ENCODE results near the gene BDKRB2.

BDKRB2 gene

GRCh38 chr14:96201965-96202364 lies 2.7 kb upstream of the BDKRB2 start:
- DNase-seq, result no peak

- no peak for DNase-seq
Observed at GRCh38 chr14:96202441-96203094, 2.1 kb upstream of the BDKRB2 start.

- no peak for DNase-seq
Observed at GRCh38 chr14:96203116-96203515, 1.5 kb upstream of the BDKRB2 start.

DNA sequence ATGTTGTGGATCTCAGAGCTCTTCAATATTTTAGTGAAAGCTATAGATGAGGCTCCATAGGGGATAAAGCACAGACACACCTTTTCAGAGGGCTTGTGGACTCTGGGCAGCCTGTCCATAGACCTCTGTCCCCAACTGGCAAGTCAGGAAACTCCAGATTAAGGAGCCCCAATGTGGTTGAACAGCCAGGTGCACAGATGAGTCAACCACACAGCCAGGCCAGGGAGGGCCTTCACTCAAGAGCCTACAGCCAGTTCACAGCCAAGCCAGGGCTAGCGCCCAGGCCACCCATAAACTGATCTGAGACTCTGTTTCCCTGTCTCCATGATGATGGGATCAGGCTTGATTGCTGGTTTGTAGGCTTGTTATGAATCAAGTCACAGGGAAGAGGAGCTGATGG lies 1.0 kb upstream of the BDKRB2 start:
- no peak for DNase-seq

GRCh38 chr14:96205059-96205977 lies 679 bp downstream of the BDKRB2 start:
- DNase-seq, result no peak

- no peak for DNase-seq
Observed at GRCh38 chr14:96205978-96206360, 1.3 kb downstream of the BDKRB2 start.

- DNase-seq, result no peak
Observed at GRCh38 chr14:96206461-96206860, 1.8 kb downstream of the BDKRB2 start.

- no peak for DNase-seq
Observed at GRCh38 chr14:96207686-96208085, 3.0 kb downstream of the BDKRB2 start.

DNA sequence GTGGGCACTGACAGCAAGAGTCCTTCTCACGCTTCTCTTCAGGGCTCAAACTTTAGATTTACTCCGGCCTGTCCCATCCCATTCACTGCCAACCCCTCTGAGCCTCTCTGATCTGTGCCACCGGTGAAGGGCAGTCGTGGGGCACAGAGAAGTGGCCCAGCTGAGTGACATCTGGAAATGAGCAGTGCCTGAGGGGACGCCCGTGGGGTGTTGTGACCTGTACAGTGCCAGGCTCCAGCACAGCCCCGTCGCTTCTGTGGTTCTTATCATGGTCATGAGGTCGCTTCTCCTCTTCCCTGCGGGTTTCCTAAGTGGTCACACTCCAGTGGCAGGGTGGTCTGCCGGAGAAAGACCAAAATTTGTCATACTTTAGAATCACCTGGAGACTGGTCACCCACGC lies 4.1 kb downstream of the BDKRB2 start:
- DNase-seq, result no peak

DNA sequence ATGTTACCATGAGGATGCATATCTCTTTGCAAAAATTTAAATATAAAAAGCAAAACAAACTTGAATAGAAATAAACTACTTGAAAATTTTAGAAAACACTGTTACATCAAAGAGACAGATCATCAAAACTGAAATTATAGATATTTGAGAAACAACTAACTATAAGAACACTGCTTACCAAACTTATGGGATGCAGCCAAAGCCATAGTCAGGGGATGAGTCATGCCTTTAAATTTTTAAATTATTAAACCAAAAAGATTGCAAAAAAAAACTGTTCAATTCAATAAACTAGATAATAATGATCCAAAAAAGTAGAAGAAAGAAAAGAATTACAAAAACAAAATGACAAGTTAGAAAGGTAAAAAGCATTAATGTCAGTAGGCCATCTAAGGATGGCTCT lies 7.5 kb downstream of the BDKRB2 start:
- DNase-seq, result no peak

- DNase-seq, result no peak
Observed at GRCh38 chr14:96212896-96213295, 8.3 kb downstream of the BDKRB2 start.

GRCh38 chr14:96213871-96214465 lies 9.3 kb downstream of the BDKRB2 start:
- DNase-seq, result no peak

DNA sequence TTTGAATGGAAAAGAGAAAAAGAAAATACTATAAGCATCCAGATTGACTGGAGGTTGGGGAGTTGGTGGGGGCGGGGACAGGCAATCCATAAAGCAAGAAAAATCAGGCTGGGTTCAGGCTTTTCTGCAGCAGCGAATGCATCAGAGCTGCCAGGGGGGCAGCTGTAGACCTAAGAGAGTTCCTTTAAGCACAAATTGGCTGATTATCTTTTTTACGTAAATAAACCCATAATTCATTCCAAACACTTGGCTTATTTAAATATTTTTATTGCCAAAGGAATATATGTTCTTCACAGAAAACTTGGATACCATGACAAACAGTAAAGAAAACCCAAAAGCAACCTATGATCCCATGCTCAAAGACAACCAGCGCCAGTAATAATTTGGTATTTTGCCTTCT lies 10.2 kb downstream of the BDKRB2 start:
- no peak for DNase-seq

GRCh38 chr14:96215452-96216244 lies 11.0 kb downstream of the BDKRB2 start:
- no peak for DNase-seq

GRCh38 chr14:96216627-96217026 lies 12.0 kb downstream of the BDKRB2 start:
- DNase-seq, result no peak

GRCh38 chr14:96217376-96217913 lies 12.8 kb downstream of the BDKRB2 start:
- DNase-seq, result no peak

DNA sequence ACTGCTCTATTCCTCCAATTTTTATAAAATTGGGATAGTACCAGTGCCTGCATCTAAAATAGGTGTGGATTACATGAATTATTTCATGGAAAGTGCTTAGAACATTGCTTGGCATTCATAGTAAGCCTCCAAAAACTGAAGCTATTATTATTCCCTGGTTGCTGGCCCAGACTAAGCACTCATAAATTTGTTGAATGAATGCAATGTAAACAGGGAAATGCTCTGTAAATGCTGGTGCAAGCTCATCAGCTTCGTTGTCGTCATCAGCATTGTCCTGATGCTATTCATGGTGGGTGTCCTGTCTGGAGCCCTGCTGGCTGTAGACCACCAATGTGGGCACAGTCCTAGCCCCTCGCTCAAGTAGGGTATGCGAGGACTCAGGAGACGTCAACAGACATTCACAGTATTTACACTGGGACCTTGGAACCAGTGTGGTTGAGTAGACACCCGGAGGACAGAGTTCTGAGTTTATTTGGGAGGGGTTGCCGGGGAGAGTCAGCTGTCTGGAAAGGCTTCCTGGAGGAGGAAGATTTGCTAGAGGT lies 16.5 kb downstream of the BDKRB2 start:
- no peak for DNase-seq

GRCh38 chr14:96221841-96222240 lies 17.2 kb downstream of the BDKRB2 start:
- DNase-seq, result no peak

DNA sequence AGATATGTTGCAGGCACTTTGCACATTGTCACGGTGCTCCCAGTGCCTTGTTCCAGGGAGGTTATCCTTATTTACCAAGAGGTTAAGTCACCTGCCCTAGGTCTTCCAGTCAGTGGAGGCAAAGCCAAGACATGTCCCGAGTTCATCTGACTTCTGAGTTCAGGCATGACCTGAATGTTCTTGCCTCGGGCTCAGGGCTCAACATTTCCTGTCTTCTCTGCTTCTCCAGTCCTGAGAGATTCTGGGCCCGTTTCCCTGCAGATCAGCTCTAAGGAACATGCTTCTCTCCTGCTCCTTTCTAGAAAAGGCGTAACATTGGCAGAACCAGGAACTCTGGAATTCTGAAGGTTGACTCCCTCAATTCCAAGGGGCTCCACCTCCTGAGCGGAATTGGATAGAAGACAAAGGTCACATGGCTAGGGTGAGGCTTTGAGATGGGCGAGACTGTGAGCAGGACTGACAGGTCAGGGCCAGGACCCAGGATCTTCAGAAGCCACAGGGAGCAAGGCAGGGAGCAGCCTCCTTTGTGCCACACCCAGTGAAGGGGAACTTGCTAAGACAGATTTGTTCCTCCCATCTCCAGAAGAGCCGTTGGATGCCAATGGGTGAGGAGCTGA lies 19.9 kb downstream of the BDKRB2 start:
- no peak for DNase-seq

- DNase-seq, result no peak
Observed at GRCh38 chr14:96225213-96225612, 20.6 kb downstream of the BDKRB2 start.

GRCh38 chr14:96225745-96226151 lies 21.1 kb downstream of the BDKRB2 start:
- no peak for DNase-seq

- no peak for DNase-seq
Observed at GRCh38 chr14:96227428-96227827, 22.8 kb downstream of the BDKRB2 start.

Data from inflammatory macrophage treated with lipopolysaccharide for 4 hours (primary cell).